Caco-2 (cell line): Measurements from ENCODE around the gene BANP. TPM values are rescaled to one million over a fixed set of nuclear protein-coding genes. Genes with fewer than 3 reads are reported as not detected.

ENCODE experiments used
- BruUV-seq: library from RNA; stranded (reverse); fragments of 400-500 nt; replicated peaks from 2 replicates; lab custom pipeline; 2021; lab: Mats Ljungman, UMichigan
- CTCF ChIA-PET: fragments of 300-600 bp; sonication (Branson Sonifier 250); formaldehyde crosslinking; loops from one replicate; lab custom pipeline; 2022; ENCODE audit warnings: antibody characterized with exemption; lab: Charles Lee
- POLR2A ChIA-PET: fragments of 300-600 bp; sonication (Branson Sonifier 250); formaldehyde crosslinking; loops from one replicate; lab custom pipeline; 2022; ENCODE audit warnings: antibody characterized with exemption; lab: Charles Lee
- DNase-seq, 2 experiments: peaks; one replicate each; pipeline versions ENCODE4 v3.0.0 to v3.0.0-alpha.2; 2020 to 2022
- H3K27me3 ChIP-seq: replicated peaks from 2 replicates; pipeline ENCODE4 v1.6.0; 2011; ENCODE audit warnings: low read length; ENCODE audit not compliant: control insufficient read depth, insufficient read depth
- H3K36me3 ChIP-seq: 2 replicates; pipeline ENCODE4 v1.5.1; 2011; ENCODE audit warnings: low read length; ENCODE audit not compliant: control insufficient read depth, insufficient read depth
- H3K4me1 ChIP-seq: fragments of 250-450 bp; sonication (Bioruptor Pico); 2 replicates; pipeline ENCODE4 v1.5.1; 2020; ENCODE audit warnings: mild to moderate bottlenecking
- H3K4me3 ChIP-seq: 2 replicates; pipeline ENCODE4 v1.5.1; 2011; ENCODE audit warnings: low read depth, mild to moderate bottlenecking, control low read depth, low read length
- H3K9me3 ChIP-seq: fragments of 250-450 bp; sonication (Bioruptor Pico); 2 replicates; pipeline ENCODE4 v1.5.1; 2020; ENCODE audit warnings: mild to moderate bottlenecking, moderate library complexity
- H3K27ac Mint-ChIP-seq: one replicate; pipeline ENCODE4 v1.8.0; 2022; ENCODE audit warnings: mixed read lengths; ENCODE audit not compliant: unreplicated experiment
- H3K27me3 Mint-ChIP-seq: one replicate; pipeline ENCODE4 v1.8.0; 2022; ENCODE audit warnings: mixed read lengths; ENCODE audit not compliant: insufficient read depth, unreplicated experiment
- H3K36me3 Mint-ChIP-seq: one replicate; pipeline ENCODE4 v1.8.0; 2022; ENCODE audit warnings: mild to moderate bottlenecking, mixed read lengths; ENCODE audit not compliant: insufficient read depth, unreplicated experiment
- H3K4me1 Mint-ChIP-seq: one replicate; pipeline ENCODE4 v1.8.0; 2022; ENCODE audit warnings: low read depth, mixed read lengths; ENCODE audit not compliant: unreplicated experiment
- H3K4me3 Mint-ChIP-seq: one replicate; pipeline ENCODE4 v1.8.0; 2022; ENCODE audit warnings: mild to moderate bottlenecking, moderate library complexity, mixed read lengths; ENCODE audit not compliant: unreplicated experiment
- H3K9me3 Mint-ChIP-seq: one replicate; pipeline ENCODE4 v1.8.0; 2022; ENCODE audit warnings: mixed read lengths; ENCODE audit not compliant: unreplicated experiment
- intact Hi-C: fragments of 100-400 bp; cut with micrococcal nuclease; formaldehyde crosslinking; loops from one replicate; pipeline ENCODE4 v1.10.0; 2022; ENCODE audit not compliant: unreplicated experiment
- total RNA-seq: library from RNA; stranded (reverse); gene quantifications from 2 replicates; pipeline ENCODE4 v1.2.3, GENCODE V29; 2022
- TF ChIP-seq, protein P1 (sequence below), 2 experiments: fragments of 200-600 bp in 1 of 2; IDR thresholded peaks; 1 replicate in 1 of 2; 2 replicates in 1 of 2; pipeline versions ENCODE4 v1.5.1 to v1.8.0; 2011 to 2022; ENCODE audit warnings: antibody characterized with exemption in 1 of 2, control low read depth in 1 of 2, inconsistent platforms in 1 of 2, low read depth in 1 of 2, low read length in 1 of 2, mild to moderate bottlenecking in 1 of 2, moderate library complexity in 1 of 2; ENCODE audit not compliant: insufficient read depth in 1 of 2, severe bottlenecking in 1 of 2, unreplicated experiment in 1 of 2

BANP gene
- total RNA-seq, 1 experiment from 2014 or later, result 44.4 TPM

DNA sequence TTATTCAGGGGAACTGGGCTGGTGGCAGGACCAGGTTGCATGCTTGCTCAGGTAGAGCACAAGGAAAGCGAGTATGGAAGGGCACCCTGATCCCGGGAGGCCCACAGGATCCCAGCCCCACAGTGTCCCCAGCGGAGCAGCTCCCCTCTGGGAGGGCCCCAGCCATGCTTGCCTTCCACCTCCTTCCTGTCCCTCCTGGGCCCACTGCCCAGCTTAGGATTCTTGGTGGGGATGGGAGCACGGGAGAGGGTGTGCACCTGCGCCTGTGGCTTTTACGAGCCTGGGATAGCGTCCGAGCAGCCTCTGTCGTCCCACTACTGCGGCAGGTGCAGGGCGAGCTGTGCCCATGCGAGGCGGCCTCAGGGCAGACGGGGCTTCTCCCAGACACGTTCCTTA is 114.5 kb downstream of the BANP start:
- Mint-ChIP-seq H3K4me1 (no peaks in the 10 kb centered on the region), H3K27me3 (no peaks in the 10 kb centered on the region), H3K4me3 (no peak overlapping the region), H3K27ac (no peak overlapping the region), H3K9me3 (no peaks in the 10 kb centered on the region), H3K36me3 (peaks cover 9% of the 10 kb centered on the region)
- no peaks in the 10 kb centered on the region for H3K27me3 ChIP-seq
- no peaks in the 10 kb centered on the region for H3K9me3 ChIP-seq
- H3K4me3 ChIP-seq, result no peak overlapping the region
- TF ChIP-seq, protein P1, sequence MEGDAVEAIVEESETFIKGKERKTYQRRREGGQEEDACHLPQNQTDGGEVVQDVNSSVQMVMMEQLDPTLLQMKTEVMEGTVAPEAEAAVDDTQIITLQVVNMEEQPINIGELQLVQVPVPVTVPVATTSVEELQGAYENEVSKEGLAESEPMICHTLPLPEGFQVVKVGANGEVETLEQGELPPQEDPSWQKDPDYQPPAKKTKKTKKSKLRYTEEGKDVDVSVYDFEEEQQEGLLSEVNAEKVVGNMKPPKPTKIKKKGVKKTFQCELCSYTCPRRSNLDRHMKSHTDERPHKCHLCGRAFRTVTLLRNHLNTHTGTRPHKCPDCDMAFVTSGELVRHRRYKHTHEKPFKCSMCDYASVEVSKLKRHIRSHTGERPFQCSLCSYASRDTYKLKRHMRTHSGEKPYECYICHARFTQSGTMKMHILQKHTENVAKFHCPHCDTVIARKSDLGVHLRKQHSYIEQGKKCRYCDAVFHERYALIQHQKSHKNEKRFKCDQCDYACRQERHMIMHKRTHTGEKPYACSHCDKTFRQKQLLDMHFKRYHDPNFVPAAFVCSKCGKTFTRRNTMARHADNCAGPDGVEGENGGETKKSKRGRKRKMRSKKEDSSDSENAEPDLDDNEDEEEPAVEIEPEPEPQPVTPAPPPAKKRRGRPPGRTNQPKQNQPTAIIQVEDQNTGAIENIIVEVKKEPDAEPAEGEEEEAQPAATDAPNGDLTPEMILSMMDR (IDR thresholded peaks at IDR 0.05; ENCODE audit: insufficient read depth in 1 of 2, low read depth in 1 of 2, low read length in 1 of 2, severe bottlenecking in 1 of 2, unreplicated experiment in 1 of 2), result no peak
- intact Hi-C loops, result no loop called here
- ChIA-PET POLR2A (no interaction called here), CTCF (no interaction called here)
- DNase-seq, result no peak
- H3K4me1 ChIP-seq, result no peaks in the 10 kb centered on the region
- no TSS peak for BruUV-seq
- no peaks in the 10 kb centered on the region for H3K36me3 ChIP-seq

- no peaks in the 10 kb centered on the region for H3K4me1 ChIP-seq
- DNase-seq, result no peak
- TF ChIP-seq, protein P1 (IDR thresholded peaks at IDR 0.05; ENCODE audit: insufficient read depth in 1 of 2, low read depth in 1 of 2, low read length in 1 of 2, severe bottlenecking in 1 of 2, unreplicated experiment in 1 of 2), result no peak
- no peak overlapping the region for H3K27ac Mint-ChIP-seq
- no peaks in the 10 kb centered on the region for H3K9me3 Mint-ChIP-seq
- H3K27me3 ChIP-seq, result no peaks in the 10 kb centered on the region
- H3K4me1 Mint-ChIP-seq, result no peaks in the 10 kb centered on the region
- H3K4me3 ChIP-seq, result no peak overlapping the region
- H3K4me3 Mint-ChIP-seq, result no peak overlapping the region
- intact Hi-C loops, result no loop called here
- ChIA-PET CTCF (no interaction called here), POLR2A (no interaction called here)
- no peaks in the 10 kb centered on the region for H3K9me3 ChIP-seq
- BruUV-seq, result no TSS peak
- H3K36me3 ChIP-seq, result no peaks in the 10 kb centered on the region
- H3K36me3 Mint-ChIP-seq, result peaks cover 9% of the 10 kb centered on the region
- H3K27me3 Mint-ChIP-seq, result no peaks in the 10 kb centered on the region
Measured at GRCh38 chr16:88066234-88066633, 115.0 kb downstream of the BANP start.

- no peaks in the 10 kb centered on the region for H3K4me1 Mint-ChIP-seq
- H3K4me3 ChIP-seq, result no peak overlapping the region
- H3K9me3 ChIP-seq, result no peaks in the 10 kb centered on the region
- H3K4me3 Mint-ChIP-seq, result no peak overlapping the region
- no peaks in the 10 kb centered on the region for H3K27me3 ChIP-seq
- POLR2A ChIA-PET, result no interaction called here
- no peaks in the 10 kb centered on the region for H3K9me3 Mint-ChIP-seq
- H3K36me3 ChIP-seq, result no peaks in the 10 kb centered on the region
- H3K36me3 Mint-ChIP-seq, result peaks cover 9% of the 10 kb centered on the region
- CTCF ChIA-PET, result no interaction called here
- H3K27ac Mint-ChIP-seq, result no peak overlapping the region
- BruUV-seq, result no TSS peak
- H3K4me1 ChIP-seq, result no peaks in the 10 kb centered on the region
- no peak for DNase-seq
- TF ChIP-seq, protein P1 (IDR thresholded peaks at IDR 0.05; ENCODE audit: insufficient read depth in 1 of 2, low read depth in 1 of 2, low read length in 1 of 2, severe bottlenecking in 1 of 2, unreplicated experiment in 1 of 2), result no peak
- intact Hi-C loops, result no loop called here
- no peaks in the 10 kb centered on the region for H3K27me3 Mint-ChIP-seq
Measured at GRCh38 chr16:88066680-88067529, 115.7 kb downstream of the BANP start.
